ENCODE data around the gene PGS1. TPM values are rescaled to one million over a fixed set of nuclear protein-coding genes. Genes with fewer than 3 reads are reported as not detected.

The PGS1 gene
- total RNA-seq, 6 experiments from 2014 or later, result 20.2 to 26.1 (median 24.5) TPM

DNA sequence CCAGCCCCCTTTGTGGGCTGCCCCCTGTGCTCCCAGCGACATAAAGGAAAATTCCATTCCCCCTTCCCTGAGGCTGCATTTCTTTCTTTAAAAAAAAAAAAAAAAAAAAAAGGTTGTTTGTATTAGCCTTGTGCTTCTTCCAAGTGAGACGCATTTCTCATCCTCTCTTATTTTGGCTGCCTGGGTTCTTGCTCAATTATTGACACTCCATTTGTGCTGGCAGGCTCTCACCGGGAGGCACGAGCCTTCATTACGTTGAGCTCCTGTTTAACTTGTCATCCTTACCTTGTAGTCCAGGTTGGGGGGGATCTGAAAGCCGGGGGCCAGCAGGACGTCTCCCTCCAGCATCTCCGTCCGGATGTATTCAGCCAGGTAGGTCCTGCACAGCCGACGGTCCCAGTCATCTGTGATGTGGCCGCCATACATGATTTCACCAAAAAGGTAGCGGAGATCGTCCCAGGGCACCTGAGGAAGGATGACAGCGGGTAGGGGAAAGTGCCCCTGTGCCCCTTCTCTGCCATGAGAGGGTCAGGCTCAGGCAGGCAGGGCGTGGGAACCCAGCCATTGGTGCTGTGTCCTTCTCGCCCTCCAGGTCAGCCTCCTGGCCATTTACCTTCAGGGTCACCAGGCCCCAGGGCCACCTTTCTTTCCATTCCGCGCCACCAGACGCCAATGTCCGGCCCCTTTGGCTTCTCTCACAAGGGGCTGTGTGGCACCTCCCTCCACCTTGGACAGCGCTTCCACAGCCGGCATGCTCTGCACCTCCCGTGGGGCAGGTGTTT lies 50.6 kb downstream of the PGS1 start:
- no peaks in the 10 kb centered on the region for H3K9me3 Mint-ChIP-seq
- no peak overlapping the region for H3K4me3 Mint-ChIP-seq
- TF ChIP-seq, protein P1, sequence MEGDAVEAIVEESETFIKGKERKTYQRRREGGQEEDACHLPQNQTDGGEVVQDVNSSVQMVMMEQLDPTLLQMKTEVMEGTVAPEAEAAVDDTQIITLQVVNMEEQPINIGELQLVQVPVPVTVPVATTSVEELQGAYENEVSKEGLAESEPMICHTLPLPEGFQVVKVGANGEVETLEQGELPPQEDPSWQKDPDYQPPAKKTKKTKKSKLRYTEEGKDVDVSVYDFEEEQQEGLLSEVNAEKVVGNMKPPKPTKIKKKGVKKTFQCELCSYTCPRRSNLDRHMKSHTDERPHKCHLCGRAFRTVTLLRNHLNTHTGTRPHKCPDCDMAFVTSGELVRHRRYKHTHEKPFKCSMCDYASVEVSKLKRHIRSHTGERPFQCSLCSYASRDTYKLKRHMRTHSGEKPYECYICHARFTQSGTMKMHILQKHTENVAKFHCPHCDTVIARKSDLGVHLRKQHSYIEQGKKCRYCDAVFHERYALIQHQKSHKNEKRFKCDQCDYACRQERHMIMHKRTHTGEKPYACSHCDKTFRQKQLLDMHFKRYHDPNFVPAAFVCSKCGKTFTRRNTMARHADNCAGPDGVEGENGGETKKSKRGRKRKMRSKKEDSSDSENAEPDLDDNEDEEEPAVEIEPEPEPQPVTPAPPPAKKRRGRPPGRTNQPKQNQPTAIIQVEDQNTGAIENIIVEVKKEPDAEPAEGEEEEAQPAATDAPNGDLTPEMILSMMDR (IDR thresholded peaks at IDR 0.05), result no peak
- H3K27ac Mint-ChIP-seq, result no peak overlapping the region
- H3K36me3 Mint-ChIP-seq (ENCODE audit: low read depth), result peaks cover 9% of the 10 kb centered on the region
- no peaks in the 10 kb centered on the region for H3K4me1 Mint-ChIP-seq (ENCODE audit: low read depth)
- peaks cover 5% of the 10 kb centered on the region for H3K27me3 Mint-ChIP-seq (ENCODE audit: insufficient read depth)
- no peak for DNase-seq

DNA sequence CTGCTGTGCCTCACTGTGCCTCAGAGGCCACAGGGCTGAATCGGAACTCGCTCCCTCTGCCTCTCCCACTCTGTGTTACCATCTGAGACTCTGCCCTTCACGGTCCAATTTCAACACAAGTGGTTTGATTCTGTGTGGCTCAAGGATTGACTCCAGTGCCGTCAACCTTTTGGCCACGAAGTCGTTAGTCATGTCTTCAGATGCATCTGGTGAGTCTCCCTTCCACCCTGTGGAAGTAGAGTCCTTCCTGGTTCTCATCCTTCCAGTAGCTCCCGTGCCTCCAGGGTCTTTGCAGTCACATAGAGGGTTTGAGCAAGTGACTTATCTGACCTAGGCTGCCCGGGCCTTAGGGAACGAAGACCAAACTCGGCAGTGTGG lies 51.2 kb downstream of the PGS1 start:
- Mint-ChIP-seq H3K4me3 (no peak overlapping the region), H3K36me3 (ENCODE audit: low read depth) (peaks cover 9% of the 10 kb centered on the region), H3K4me1 (ENCODE audit: low read depth) (no peaks in the 10 kb centered on the region; the same call in 1 of the 2 replicates), H3K27me3 (ENCODE audit: insufficient read depth) (peaks cover 5% of the 10 kb centered on the region), H3K9me3 (no peaks in the 10 kb centered on the region), H3K27ac (no peak overlapping the region)
- TF ChIP-seq, protein P1 (IDR thresholded peaks at IDR 0.05), result no peak
- DNase-seq, result no peak

DNA sequence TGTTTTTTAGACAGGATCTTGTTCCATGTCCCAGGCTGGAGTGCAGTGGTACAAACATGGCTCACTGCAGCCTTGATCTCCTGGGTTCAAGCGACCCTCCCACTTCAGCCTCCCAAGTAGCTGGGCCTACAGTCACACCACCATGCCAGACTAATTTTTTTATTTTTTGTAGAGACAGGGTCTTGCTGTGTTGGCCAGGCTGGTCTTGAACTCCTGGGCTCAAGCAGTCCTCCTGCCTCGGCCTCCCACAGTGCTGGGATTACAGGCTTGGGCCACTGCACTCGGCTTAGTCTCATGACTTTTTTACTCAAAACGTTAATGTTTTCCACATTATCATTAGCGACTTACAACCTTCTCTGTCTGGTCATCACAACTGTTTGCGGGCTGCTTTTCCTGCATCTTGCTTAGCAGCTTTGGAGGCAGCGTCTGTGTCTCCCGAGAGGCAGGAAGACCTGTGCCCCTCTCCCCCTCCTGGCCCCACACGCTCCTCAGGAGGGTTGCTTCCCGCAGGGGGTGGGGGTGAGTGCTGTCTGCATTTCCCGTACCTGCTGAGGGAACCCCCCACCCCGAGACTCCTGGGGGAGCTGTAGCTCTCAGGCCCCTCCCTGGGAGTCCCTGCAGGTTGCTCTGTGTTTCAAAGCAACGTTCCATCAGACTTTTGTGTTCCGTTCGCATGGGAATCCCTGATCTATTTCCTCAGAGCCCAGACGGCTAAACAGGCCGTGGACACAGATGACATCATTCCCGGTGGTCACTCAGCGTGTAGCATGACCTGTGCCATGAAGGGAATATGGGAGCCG lies 52.6 kb downstream of the PGS1 start:
- TF ChIP-seq, protein P1 (IDR thresholded peaks at IDR 0.05), result no peak
- Mint-ChIP-seq H3K9me3 (no peaks in the 10 kb centered on the region), H3K27me3 (ENCODE audit: insufficient read depth) (peaks cover 7% of the 10 kb centered on the region), H3K27ac (no peak overlapping the region), H3K4me1 (ENCODE audit: low read depth) (no peaks in the 10 kb centered on the region; the same call in 1 of the 2 replicates), H3K36me3 (ENCODE audit: low read depth) (peaks cover 9% of the 10 kb centered on the region), H3K4me3 (no peak overlapping the region)
- no peak for DNase-seq

DNA sequence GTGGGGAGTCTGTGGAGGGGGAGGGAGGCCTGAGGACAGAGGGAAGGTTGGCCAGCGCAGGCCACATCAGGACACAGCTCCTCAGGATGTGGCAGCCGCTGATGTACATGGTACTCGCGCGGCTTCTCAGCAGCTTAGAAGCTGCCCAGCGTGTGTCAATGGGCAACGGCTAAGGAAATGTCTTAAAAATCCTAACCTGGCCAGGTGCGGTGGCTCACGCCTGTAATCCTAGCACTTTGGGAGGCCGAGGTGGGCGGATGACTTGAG lies 53.2 kb downstream of the PGS1 start:
- Mint-ChIP-seq H3K4me1 (ENCODE audit: low read depth) (no peaks in the 10 kb centered on the region; the same call in 1 of the 2 replicates), H3K9me3 (no peaks in the 10 kb centered on the region), H3K36me3 (ENCODE audit: low read depth) (peaks cover 9% of the 10 kb centered on the region), H3K27ac (no peak overlapping the region), H3K27me3 (ENCODE audit: insufficient read depth) (peaks cover 10% of the 10 kb centered on the region), H3K4me3 (no peak overlapping the region)
- no peak for DNase-seq
- TF ChIP-seq, protein P1 (IDR thresholded peaks at IDR 0.05), result no peak

DNA sequence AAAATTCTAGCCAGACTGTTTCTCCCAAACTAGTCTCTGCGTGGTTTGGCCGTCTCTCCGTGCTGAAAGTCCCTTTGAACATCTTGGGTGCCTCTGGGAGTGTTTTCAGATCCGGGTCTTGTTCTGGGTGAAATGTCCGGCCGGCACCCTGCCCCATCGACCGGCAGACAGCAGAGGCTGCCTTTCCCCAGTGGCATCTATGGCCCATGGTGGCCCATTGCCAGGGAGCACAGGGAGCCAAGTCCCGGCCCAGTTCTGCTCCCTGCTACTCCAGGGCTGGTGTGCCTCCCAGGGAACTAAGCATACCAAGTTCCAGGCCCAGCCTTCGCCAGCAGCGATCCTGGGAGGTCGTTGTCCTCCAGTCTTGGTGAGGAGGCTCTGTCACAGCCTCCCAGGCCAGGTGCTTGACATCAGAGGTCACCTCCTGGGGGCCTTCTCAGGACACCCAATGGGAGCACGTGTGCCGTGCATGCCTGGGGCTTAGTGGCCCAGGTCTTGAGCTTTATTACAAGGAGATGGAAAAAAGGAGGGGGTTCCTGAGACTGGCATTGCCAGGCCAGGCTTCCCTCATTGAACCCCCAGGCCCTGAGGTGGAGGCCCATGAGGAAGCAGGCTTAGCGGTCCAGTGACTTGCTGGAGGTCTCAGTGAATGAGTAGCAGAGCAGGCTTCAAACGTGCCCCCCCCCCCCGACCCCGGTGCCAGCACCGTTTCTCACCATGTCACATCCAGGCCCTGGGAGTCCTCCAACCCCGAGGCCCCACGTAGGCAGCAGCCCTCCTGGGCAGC lies 54.0 kb downstream of the PGS1 start:
- H3K36me3 Mint-ChIP-seq (ENCODE audit: low read depth), result peaks cover 9% of the 10 kb centered on the region
- peaks cover 14% of the 10 kb centered on the region for H3K27me3 Mint-ChIP-seq (ENCODE audit: insufficient read depth)
- TF ChIP-seq, protein P1 (IDR thresholded peaks at IDR 0.05), result no peak
- DNase-seq, result no peak
- no peaks in the 10 kb centered on the region; the same call in 1 of the 2 replicates for H3K4me1 Mint-ChIP-seq (ENCODE audit: low read depth)
- no peak overlapping the region for H3K4me3 Mint-ChIP-seq
- H3K27ac Mint-ChIP-seq, result no peak overlapping the region
- no peaks in the 10 kb centered on the region for H3K9me3 Mint-ChIP-seq
